H1 (cell line): ENCODE data around the gene CDK16. TPM values are rescaled to one million over a fixed set of nuclear protein-coding genes. Genes with fewer than 3 reads are reported as not detected.

Experiments
- ATF2 ChIP-seq: IDR thresholded peaks from 2 replicates; pipeline ENCODE4 v1.6.1; 2012; ENCODE audit warnings: low read length, inconsistent platforms
- ATF3 ChIP-seq: IDR thresholded peaks from 2 replicates; pipeline ENCODE4 v1.6.1; 2011; ENCODE audit warnings: low read depth, mild to moderate bottlenecking, low read length; ENCODE audit not compliant: insufficient read depth
- BCL11A ChIP-seq, 2 experiments: IDR thresholded peaks; one replicate each; pipeline ENCODE4 v1.6.1; 2011; ENCODE audit warnings: low read depth in 2 of 2, low read length in 2 of 2, mild to moderate bottlenecking in 2 of 2
- BRCA1 ChIP-seq: IDR thresholded peaks from 2 replicates; pipeline ENCODE4 v1.6.1; 2012; ENCODE audit warnings: low read depth, low read length, improper control_type of control experiment
- EGR1 ChIP-seq: IDR thresholded peaks from 2 replicates; pipeline ENCODE4 v1.6.1; 2011; ENCODE audit warnings: low read depth, low read length, borderline replicate concordance
- HDAC6 ChIP-seq: IDR thresholded peaks from one replicate; pipeline ENCODE4 v1.7.1; 2012; ENCODE audit warnings: low read depth, mild to moderate bottlenecking, inconsistent platforms, low read length, moderate library complexity
- KDM1A ChIP-seq: fragments of 200-600, 300-600 bp; sonication (generic); IDR thresholded peaks from 2 replicates; pipeline ENCODE4 v1.7.1; 2016; ENCODE audit warnings: mild to moderate bottlenecking, low read length, borderline replicate concordance
- KDM4A ChIP-seq: IDR thresholded peaks from one replicate; pipeline ENCODE4 v1.7.1; 2012; ENCODE audit warnings: low read depth, mild to moderate bottlenecking, moderate library complexity, low read length, inconsistent platforms; ENCODE audit not compliant: severe bottlenecking
- KDM5A ChIP-seq: fragments of 200-600 bp; IDR thresholded peaks from 2 replicates; pipeline ENCODE4 v1.7.1; 2012; ENCODE audit warnings: mild to moderate bottlenecking, low read length, inconsistent platforms, mixed read lengths
- MAFK ChIP-seq: IDR thresholded peaks from 2 replicates; pipeline ENCODE4 v1.6.1; 2012; ENCODE audit warnings: low read depth, mild to moderate bottlenecking, improper control_type of control experiment, low read length
- POLR2AphosphoS5 ChIP-seq: IDR thresholded peaks from 2 replicates; pipeline ENCODE4 v1.6.1; 2011; ENCODE audit warnings: low read depth, low read length
- RBBP5 ChIP-seq: IDR thresholded peaks from 2 replicates; pipeline ENCODE4 v1.7.1; 2012; ENCODE audit warnings: low read depth, mild to moderate bottlenecking, inconsistent platforms, low read length, moderate library complexity, borderline replicate concordance
- RFX5 ChIP-seq: IDR thresholded peaks from 2 replicates; pipeline ENCODE4 v1.6.1; 2011; ENCODE audit warnings: low read depth, low read length, improper control_type of control experiment, borderline replicate concordance
- RNF2 ChIP-seq: fragments of 200-900, 300-1000 bp; sonication (generic); IDR thresholded peaks from 2 replicates; pipeline ENCODE4 v1.7.1; 2016; ENCODE audit warnings: borderline replicate concordance, low read depth, mild to moderate bottlenecking, antibody characterized with exemption, low read length; ENCODE audit not compliant: poor library complexity, severe bottlenecking; ENCODE audit errors: missing control alignments
- SAP30 ChIP-seq: fragments of 300-600 bp; sonication (generic); IDR thresholded peaks from 2 replicates; pipeline ENCODE4 v1.7.1; 2012; ENCODE audit warnings: low read length, moderate library complexity, mild to moderate bottlenecking, inconsistent platforms; ENCODE audit not compliant: insufficient read depth, insufficient replicate concordance
- SIN3A ChIP-seq, 2 experiments: IDR thresholded peaks in 1 of 2; conservative IDR thresholded peaks in 1 of 2; 2 replicates each; pipeline ENCODE4 v1.6.1; 2011 to 2012; ENCODE audit warnings: low read length in 2 of 2, improper control_type of control experiment in 1 of 2, low read depth in 1 of 2, mild to moderate bottlenecking in 1 of 2
- SP4 ChIP-seq: IDR thresholded peaks from 2 replicates; pipeline ENCODE4 v1.6.1; 2012; ENCODE audit warnings: low read length, inconsistent platforms
- TAF1 ChIP-seq: IDR thresholded peaks from 2 replicates; pipeline ENCODE4 v1.6.1; 2011; ENCODE audit warnings: mild to moderate bottlenecking, low read depth, low read length
- polyA plus RNA-seq, 7 experiments: library from polyadenylated mRNA; depleted of rRNA in 3 of 7; stranded (reverse) in 5 of 7; unstranded in 2 of 7; fragments of >200 nt in 5 of 7; fragments of 200-250 nt in 2 of 7; gene quantifications; 1 replicate in 5 of 7; 2 replicates in 1 of 7; 4 replicates in 1 of 7; pipeline versions ENCODE4 v1.2.1 to v1.2.3, GENCODE V29; 2011 to 2013; ENCODE audit warnings: missing spikeins in 2 of 7, mixed read lengths in 2 of 7
- total RNA-seq: library from RNA; stranded (reverse); fragmentation: NEBNext Ultra II Directional; extraction: Animal tissue kit (Norgen Biotek cat#: 25700); gene quantifications from 2 replicates; pipeline ENCODE4 v1.2.1, GENCODE V29; 2021
- TF ChIP-seq, protein P1 (sequence below): IDR thresholded peaks from 2 replicates; pipeline ENCODE4 v1.6.1; 2011; ENCODE audit warnings: low read length, improper control_type of control experiment

CDK16 gene
- total and polyA plus RNA-seq, 2 of the 8 experiments (the other 6 are each of a cell fraction or from before 2014, with no cell fraction given): 124 to 204 TPM

DNA sequence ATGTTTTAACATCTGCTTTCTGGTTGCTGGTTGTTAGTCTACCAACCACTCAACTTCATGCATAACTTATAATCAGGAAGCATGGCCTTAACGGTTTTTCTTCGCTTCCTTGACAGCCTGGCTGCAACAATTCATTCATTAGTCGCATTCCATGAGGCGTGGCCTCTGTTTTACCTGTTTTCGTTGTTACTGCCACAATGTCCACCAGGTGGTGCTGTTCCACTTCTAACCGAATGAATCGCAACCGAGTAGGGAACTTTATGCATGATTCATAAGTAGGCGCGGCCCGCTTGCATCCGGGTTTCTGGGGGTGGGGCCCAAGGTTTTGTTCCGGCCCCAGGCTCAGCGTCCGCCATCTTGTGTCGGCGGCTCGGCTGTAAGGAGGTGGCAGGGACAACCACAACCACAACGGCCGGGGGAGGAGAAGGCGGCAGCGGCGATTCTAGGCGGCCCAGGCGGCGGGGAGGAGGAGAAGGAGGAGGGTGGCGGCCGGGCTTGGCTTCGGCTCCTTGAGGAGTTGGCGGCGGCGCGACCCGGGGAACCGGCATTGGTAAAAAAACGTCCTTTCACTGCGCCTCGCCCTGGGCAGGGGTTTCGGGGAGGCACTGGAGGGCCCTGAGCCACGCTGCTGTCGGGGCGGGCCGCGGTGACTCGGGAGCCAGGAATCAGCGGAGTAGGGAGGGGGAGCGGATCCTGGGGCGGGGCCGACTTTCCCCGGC is 24.8 kb upstream of the CDK16 start, which contains the start of gene UBA1 (continued):
- TF ChIP-seq POLR2AphosphoS5 (peak; percentile 85), RNF2 (no peak), SP4 (no peak), EGR1 (no peak), KDM5A (no peak), BRCA1 (no peak), SIN3A (conservative IDR thresholded peaks at IDR 0.05 in 1 of 2, IDR thresholded peaks at IDR 0.05 in 1 of 2; ENCODE audit: low read depth in 1 of 2, low read length in 2 of 2) (peak in 1 of 2 experiments; percentile 70; a peak in 2 of 4 replicates), TAF1 (peak; percentile 83), MAFK (no peak), SAP30 (no peak), BCL11A (IDR thresholded peaks at IDR 0.05; ENCODE audit: low read depth in 2 of 2, low read length in 2 of 2) (no peak), RFX5 (no peak), ATF2 (no peak; the same call in 1 of the 2 replicates), KDM4A (no peak), HDAC6 (no peak), ATF3 (no peak), RBBP5 (no peak), KDM1A (peak; percentile 34; the same call in 1 of the 2 replicates)
- TF ChIP-seq, protein P1, sequence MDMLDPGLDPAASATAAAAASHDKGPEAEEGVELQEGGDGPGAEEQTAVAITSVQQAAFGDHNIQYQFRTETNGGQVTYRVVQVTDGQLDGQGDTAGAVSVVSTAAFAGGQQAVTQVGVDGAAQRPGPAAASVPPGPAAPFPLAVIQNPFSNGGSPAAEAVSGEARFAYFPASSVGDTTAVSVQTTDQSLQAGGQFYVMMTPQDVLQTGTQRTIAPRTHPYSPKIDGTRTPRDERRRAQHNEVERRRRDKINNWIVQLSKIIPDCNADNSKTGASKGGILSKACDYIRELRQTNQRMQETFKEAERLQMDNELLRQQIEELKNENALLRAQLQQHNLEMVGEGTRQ: no peak
